Activated naive CD8-positive, alpha-beta T cell treated with anti-CD3 and anti-CD28 coated beads, Interleukin-2, amount 50 U/mL, for 16 hours (primary cell): ENCODE measurements around the gene MNAT1.

ENCODE experiments used
- DNase-seq: peaks from one replicate; pipeline ENCODE4 v3.0.0-alpha.2; 2020; ENCODE audit warnings: low read depth, low spot score

The MNAT1 gene

DNA sequence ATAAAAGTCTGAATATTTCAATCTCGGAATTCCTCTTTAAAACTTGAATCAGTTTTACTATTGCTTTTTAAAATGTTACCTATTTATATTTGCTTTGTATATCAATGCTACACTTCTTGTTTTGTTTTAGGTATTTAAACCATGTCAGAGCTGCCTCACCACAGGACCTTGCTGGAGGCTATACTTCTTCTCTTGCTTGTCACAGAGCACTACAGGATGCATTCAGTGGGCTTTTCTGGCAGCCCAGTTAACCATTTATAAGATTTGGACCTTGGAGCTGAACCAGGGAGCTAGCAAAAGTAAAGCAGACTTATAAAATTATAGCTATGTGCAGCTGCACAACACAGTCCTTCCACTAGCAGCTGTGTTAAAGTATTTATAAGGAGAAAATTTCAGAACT lies 233.5 kb downstream of the MNAT1 start:
- no peak for DNase-seq

DNA sequence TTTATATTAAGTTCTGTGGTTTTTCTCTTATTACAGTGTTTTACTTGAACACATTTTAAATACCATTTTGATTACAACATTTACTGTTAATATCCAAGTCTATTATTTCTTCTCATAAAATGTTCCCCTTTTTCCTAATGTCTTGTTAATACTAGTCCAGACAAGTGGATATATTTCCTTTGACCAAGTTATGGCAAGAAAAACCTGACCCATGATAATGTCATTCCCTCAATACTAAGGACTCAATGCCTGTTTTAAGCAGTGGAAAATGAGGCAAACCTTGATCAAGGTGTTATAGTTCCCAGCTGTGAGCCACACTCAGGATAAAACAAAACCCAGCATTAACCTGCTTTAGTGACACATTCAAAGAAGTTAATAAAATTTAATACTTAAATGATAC lies 234.1 kb downstream of the MNAT1 start:
- DNase-seq: no peak

GRCh38 chr14:60970146-60970545 lies 235.6 kb downstream of the MNAT1 start:
- no peak for DNase-seq

- no peak for DNase-seq
Measured at GRCh38 chr14:60971271-60971670, 236.7 kb downstream of the MNAT1 start.

GRCh38 chr14:60972295-60972694 lies 237.7 kb downstream of the MNAT1 start:
- DNase-seq: no peak

DNA sequence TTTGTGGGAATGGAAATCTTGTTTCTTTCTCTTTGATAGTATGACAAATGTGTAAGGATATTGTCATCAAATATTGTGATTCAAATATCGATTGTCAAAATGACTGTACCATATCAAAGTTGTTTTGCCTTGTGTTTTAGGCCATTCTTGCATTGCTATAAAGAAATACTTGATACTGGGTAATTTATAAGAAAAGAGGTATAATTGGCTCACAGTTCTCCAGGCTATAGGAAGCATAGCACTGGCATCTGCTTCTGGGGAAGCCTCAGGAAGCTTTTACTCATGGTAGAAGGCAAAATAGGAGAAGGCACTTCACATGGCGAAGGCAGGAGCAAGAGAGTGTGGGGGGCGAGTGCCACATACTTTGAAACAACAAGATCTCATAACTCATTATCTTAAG lies 238.5 kb downstream of the MNAT1 start:
- DNase-seq: no peak

DNA sequence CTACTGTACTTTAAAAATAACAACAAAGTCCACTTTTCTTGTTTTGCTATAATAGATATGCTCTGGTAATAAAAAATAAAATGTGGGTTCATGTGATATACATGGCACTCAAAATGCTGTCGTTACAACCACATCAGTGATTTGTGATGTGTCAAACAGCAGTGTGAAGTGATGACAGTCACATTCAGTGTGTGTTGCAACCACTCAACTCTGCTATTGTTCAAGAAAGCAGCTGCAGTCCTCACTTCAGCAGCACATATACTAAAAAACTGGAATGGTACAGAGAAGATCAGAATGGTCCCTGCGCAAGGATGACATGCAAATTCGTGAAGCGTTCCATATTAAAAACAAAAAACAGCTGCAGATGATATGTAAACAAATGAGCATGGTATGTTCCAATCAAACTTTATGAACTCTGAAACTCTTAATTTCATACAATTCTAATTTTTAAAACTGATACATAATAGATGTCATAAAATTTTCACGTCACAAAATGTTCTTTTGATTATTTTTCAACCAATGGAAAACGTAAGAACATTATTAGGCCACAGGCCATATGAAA lies 239.6 kb downstream of the MNAT1 start:
- no peak for DNase-seq

- no peak for DNase-seq
Measured at GRCh38 chr14:60975551-60975950, 241.0 kb downstream of the MNAT1 start.

GRCh38 chr14:60977847-60978246 lies 243.3 kb downstream of the MNAT1 start:
- no peak for DNase-seq

GRCh38 chr14:60980811-60981632 lies 246.5 kb downstream of the MNAT1 start, which contains the start of the genes SLC38A6 and TRMT5:
SLC38A6 (plus strand) TSS chr14:60981245; CDS start chr14:60981278, 33 bp downstream.
TRMT5 (minus strand) TSS chr14:60981079; CDS start chr14:60980973, 106 bp downstream.
- peak; percentile 77 for DNase-seq

- no peak for DNase-seq
Measured at GRCh38 chr14:60981633-60982455, 247.3 kb downstream of the MNAT1 start.

GRCh38 chr14:60984196-60984595 lies 249.6 kb downstream of the MNAT1 start:
- no peak for DNase-seq

DNA sequence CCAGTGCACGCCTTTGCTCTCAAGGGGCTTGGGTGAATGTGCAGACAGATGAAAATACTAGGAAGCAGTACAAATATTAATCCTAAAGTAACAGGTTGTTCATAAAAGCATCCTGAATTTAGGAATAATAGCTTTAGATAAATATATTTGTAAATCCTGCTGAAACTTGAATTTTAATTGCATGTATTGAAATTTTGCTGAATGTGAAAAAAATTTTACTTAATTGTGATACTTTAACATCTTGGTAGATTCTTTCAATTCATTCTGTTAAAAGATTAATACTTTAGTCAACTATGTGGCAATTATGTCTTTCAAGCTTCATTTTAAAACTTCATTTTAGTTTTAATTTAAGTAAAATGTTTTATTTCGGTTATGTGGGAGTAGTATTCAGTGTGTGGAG lies 251.9 kb downstream of the MNAT1 start:
- DNase-seq: no peak

GRCh38 chr14:60989599-60989998 lies 255.0 kb downstream of the MNAT1 start:
- no peak for DNase-seq

DNA sequence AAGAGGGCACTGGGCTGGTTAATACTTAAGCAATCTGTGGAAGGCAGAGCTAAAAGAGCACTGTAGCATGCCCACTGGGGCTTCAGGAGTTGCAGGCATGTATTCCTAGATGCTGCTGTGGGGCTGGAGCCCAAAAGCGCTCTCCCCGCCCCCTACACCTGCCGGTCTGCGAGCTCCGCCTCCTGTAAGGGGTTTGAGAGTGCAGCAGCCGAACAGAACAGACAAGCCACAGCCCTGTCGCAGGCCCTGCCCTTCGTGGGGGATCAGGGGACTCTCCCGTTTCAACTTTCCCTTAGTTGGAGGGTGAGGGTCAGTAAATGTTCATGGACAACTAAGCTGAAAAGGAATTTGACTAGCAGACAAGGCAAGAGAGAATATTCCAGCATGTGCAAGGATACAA lies 264.1 kb downstream of the MNAT1 start:
- DNase-seq: no peak

- no peak for DNase-seq
Measured at GRCh38 chr14:60999536-60999935, 265.0 kb downstream of the MNAT1 start.

DNA sequence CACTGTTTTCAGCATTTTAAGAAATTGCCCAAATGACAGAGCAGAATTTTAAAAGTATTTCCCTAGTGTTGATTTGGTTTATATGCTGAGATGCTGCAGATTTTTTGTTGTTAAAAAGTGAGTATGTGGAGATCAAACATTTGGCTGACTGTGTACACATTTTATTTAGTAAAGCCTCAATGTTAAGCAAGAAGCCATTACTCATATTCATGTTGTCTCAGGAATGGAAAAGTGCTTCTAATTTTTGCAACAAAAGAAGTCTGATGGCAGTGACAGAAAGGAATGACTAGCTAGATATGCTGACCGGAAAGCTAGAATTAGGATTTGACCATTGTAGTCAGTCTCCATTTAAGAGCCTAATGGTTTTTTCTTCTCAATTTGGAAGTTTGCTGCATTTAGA lies 269.0 kb downstream of the MNAT1 start:
- DNase-seq: no peak

GRCh38 chr14:61019537-61019936 lies 285.0 kb downstream of the MNAT1 start:
- no peak for DNase-seq
